ENCODE measurements around the gene HDAC7. TPM values are rescaled to one million over a fixed set of nuclear protein-coding genes. Genes with fewer than 3 reads are reported as not detected.

The HDAC7 gene
- total and polyA plus RNA-seq, 2 donors from 2014 or later: 35.0 to 132 TPM

DNA sequence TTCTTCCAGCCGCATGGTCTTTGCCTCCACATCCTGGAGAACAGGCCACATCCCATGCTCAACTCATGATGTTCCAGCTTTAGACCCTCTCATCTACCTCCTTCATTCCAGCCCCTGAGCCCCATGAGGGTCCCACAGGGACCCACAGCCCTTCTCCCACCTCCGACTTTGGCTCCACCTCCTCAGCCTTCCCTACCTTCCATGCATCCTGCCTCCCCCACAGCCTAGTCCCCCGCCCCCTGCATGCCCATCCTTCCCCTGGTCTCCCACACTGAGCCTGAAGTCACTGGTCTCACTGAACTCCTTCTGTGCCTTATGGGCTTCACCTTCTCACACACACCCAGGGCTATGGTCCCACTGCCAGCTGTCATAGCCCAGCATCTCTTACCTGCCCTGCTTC is 70.8 kb downstream of the HDAC7 start:
- Histone ChIP-seq H3K27me3 (ENCODE audit: control insufficient read depth, insufficient read depth, low read length) (no peaks in the 10 kb centered on the region), H3K27ac (ENCODE audit: low read depth in 2 of 2, low read length in 2 of 2) (no peak overlapping the region), H3K36me3 (ENCODE audit: control insufficient read depth in 2 of 3, insufficient read depth in 3 of 3, low read length in 3 of 3) (peaks cover 0 to 40% (median 27%) of the 10 kb centered on the region in 3 donors), H3K4me3 (ENCODE audit: low read length in 3 of 3) (no peak overlapping the region), H3K4me1 (ENCODE audit: control insufficient read depth in 2 of 3, insufficient read depth in 2 of 3, low read depth in 1 of 3, low read length in 3 of 3) (peaks cover 2 to 20% (median 12%) of the 10 kb centered on the region in 3 donors), H3K9ac (ENCODE audit: low read length in 3 of 3) (no peak overlapping the region), H3K9me3 (ENCODE audit: control insufficient read depth in 2 of 3, insufficient read depth in 1 of 3, low read length in 3 of 3) (no peaks in the 10 kb centered on the region)
- FAIRE-seq: no peak
- intact Hi-C loops (cut with DNase I): no loop called here
- no peak for DNase-seq
- TF ChIP-seq, protein P1, sequence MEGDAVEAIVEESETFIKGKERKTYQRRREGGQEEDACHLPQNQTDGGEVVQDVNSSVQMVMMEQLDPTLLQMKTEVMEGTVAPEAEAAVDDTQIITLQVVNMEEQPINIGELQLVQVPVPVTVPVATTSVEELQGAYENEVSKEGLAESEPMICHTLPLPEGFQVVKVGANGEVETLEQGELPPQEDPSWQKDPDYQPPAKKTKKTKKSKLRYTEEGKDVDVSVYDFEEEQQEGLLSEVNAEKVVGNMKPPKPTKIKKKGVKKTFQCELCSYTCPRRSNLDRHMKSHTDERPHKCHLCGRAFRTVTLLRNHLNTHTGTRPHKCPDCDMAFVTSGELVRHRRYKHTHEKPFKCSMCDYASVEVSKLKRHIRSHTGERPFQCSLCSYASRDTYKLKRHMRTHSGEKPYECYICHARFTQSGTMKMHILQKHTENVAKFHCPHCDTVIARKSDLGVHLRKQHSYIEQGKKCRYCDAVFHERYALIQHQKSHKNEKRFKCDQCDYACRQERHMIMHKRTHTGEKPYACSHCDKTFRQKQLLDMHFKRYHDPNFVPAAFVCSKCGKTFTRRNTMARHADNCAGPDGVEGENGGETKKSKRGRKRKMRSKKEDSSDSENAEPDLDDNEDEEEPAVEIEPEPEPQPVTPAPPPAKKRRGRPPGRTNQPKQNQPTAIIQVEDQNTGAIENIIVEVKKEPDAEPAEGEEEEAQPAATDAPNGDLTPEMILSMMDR (IDR thresholded peaks at IDR 0.05; ENCODE audit: borderline replicate concordance, extremely low read depth, insufficient read depth): no peak

DNA sequence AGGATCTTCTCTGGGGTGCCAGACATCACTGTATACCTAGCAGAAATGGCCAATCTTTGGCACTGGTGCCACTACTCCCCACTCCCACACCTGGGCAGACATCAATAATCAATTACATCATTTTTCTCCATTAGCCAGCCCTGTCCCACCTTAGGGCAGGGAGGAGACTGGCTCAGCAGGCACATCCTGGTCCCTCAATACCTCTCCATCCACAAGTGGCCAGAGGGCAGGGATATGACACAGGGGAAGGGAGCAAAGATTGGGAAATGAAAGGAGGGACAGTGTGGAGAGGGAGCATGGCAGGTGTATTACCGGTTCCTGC is 71.2 kb downstream of the HDAC7 start:
- Histone ChIP-seq H3K27ac (ENCODE audit: low read depth in 2 of 2, low read length in 2 of 2) (no peak overlapping the region), H3K27me3 (ENCODE audit: control insufficient read depth, insufficient read depth, low read length) (no peaks in the 10 kb centered on the region), H3K4me1 (ENCODE audit: control insufficient read depth in 2 of 3, insufficient read depth in 2 of 3, low read depth in 1 of 3, low read length in 3 of 3) (peaks cover 0 to 17% (median 8%) of the 10 kb centered on the region in 3 donors), H3K4me3 (ENCODE audit: low read length in 3 of 3) (no peak overlapping the region), H3K36me3 (ENCODE audit: control insufficient read depth in 2 of 3, insufficient read depth in 3 of 3, low read length in 3 of 3) (peaks cover 0 to 36% (median 27%) of the 10 kb centered on the region in 3 donors), H3K9me3 (ENCODE audit: control insufficient read depth in 2 of 3, insufficient read depth in 1 of 3, low read length in 3 of 3) (no peaks in the 10 kb centered on the region), H3K9ac (ENCODE audit: low read length in 3 of 3) (no peak overlapping the region)
- DNase-seq (no peak), FAIRE-seq (no peak)
- intact Hi-C loops (cut with DNase I): no loop called here
- TF ChIP-seq, protein P1 (IDR thresholded peaks at IDR 0.05; ENCODE audit: borderline replicate concordance, extremely low read depth, insufficient read depth): no peak

DNA sequence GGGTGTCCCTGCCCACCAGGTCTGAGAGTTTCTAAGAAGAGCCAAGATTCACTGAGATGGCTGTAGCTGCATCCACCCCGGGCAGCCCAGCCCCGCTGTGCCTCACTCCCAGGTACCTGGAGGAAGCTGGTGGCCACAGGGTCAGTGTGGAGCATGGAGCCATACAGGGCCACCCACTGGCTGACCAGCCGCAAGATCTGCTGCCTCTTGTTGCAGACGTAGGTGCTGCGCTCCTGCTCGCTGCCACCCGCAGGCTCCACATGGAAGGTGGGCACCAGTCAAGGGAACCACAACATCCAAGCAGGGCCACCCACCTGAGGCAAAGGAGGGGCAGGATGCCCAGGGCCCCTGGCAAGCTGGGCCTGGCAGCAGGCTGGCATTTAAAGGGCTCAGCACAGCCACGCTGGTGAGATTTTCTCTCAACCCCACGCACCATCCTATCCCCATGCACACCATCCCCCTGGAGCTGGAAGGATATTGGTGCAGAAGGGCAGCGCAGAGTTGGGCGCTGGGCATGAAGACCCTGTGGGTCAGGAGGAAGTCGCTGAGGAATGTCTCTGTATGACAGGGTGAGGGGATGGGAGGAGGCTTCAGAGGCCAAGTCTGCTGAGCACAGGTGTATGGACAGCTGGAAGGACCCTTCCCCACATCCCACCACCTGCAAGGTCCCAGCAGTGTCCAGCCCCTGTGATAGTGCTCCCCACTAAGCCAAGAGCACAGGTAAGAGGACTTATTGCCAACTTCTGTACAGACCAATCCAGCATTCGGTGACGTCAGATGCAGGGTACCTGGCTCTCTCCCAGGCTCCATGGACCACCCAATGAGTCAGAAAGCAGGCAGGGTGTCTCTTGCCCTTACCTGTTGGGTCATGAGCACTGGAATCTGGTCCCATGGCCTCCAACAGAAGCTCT is 71.9 kb downstream of the HDAC7 start:
- no peak for DNase-seq
- intact Hi-C loops (cut with DNase I): no loop called here
- H3K4me1 ChIP-seq (ENCODE audit: control insufficient read depth in 2 of 3, insufficient read depth in 2 of 3, low read depth in 1 of 3, low read length in 3 of 3): peaks cover 0 to 12% (median 2%) of the 10 kb centered on the region in 3 donors
- TF ChIP-seq, protein P1 (IDR thresholded peaks at IDR 0.05; ENCODE audit: borderline replicate concordance, extremely low read depth, insufficient read depth): no peak
- H3K27me3 ChIP-seq (ENCODE audit: control insufficient read depth, insufficient read depth, low read length): no peaks in the 10 kb centered on the region
- no peak overlapping the region for H3K9ac ChIP-seq (ENCODE audit: low read length in 3 of 3)
- H3K27ac ChIP-seq (ENCODE audit: low read depth in 2 of 2, low read length in 2 of 2): no peak overlapping the region
- H3K36me3 ChIP-seq (ENCODE audit: control insufficient read depth in 2 of 3, insufficient read depth in 3 of 3, low read length in 3 of 3): peaks cover 0 to 36% (median 27%) of the 10 kb centered on the region in 3 donors
- no peak for FAIRE-seq
- H3K4me3 ChIP-seq (ENCODE audit: low read length in 3 of 3): no peak overlapping the region
- H3K9me3 ChIP-seq (ENCODE audit: control insufficient read depth in 2 of 3, insufficient read depth in 1 of 3, low read length in 3 of 3): no peaks in the 10 kb centered on the region

All from kidney (tissue), 14 donors.